Measurements from ENCODE around the gene FRMD5.
"Not testable (repeated sequence)": the region's sequence is repeated elsewhere in the genome, so short reads cannot be mapped to it uniquely, and the experiment has no call there.

Gene FRMD5

DNA sequence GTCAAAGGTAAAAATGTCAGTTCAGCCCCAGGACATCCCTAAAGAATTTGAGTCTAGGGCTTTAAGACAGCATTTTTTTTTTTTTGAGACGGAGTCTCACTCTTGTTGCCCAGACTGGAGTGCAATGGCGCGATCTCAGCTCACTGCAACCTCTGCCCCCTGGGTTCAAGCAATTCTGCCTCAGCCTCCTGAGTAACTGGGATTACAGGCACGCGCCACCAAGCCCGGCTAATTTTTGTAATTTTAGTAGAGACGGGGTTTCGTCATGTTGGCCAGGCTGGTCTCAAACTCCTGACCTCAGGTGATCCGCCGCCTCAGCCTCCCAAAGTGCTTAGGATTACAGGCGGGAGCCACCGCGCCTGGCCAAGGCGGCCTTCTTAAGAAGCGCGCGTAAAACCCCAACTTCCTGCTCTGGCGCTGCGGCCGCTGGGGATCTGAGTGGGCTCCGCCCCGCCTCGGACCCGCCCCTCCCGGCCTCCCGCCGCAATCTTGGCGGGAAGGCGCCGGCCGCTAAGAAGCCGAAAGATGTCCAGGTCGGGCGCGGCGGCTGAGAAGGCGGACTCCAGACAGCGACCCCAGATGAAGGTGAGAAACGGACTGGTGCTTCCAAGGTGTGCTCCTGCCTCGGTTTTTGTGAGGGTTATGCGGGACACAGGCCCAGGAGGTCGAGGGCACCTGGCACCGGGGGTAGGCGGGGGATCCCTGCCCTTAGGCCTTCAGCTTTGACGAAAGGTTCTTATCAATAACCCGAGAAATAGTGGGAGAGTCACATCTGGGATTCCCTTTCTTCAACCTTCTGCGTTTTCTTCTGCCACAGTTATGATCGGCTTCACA is 368.3 kb downstream of the FRMD5 start, which contains the start of gene WDR76:
TSS of gene WDR76 (plus strand) at position 495 of the 834 bp plus-strand sequence. CDS start at position 526, 31 bp downstream.
- peak; percentile 83 for DNase-seq

- no peak for DNase-seq
Observed at GRCh38 chr15:43826029-43826507, 369.0 kb downstream of the FRMD5 start.

- DNase-seq: not testable (repeated sequence)
Observed at GRCh38 chr15:43825305-43825704, 369.8 kb downstream of the FRMD5 start.

DNA sequence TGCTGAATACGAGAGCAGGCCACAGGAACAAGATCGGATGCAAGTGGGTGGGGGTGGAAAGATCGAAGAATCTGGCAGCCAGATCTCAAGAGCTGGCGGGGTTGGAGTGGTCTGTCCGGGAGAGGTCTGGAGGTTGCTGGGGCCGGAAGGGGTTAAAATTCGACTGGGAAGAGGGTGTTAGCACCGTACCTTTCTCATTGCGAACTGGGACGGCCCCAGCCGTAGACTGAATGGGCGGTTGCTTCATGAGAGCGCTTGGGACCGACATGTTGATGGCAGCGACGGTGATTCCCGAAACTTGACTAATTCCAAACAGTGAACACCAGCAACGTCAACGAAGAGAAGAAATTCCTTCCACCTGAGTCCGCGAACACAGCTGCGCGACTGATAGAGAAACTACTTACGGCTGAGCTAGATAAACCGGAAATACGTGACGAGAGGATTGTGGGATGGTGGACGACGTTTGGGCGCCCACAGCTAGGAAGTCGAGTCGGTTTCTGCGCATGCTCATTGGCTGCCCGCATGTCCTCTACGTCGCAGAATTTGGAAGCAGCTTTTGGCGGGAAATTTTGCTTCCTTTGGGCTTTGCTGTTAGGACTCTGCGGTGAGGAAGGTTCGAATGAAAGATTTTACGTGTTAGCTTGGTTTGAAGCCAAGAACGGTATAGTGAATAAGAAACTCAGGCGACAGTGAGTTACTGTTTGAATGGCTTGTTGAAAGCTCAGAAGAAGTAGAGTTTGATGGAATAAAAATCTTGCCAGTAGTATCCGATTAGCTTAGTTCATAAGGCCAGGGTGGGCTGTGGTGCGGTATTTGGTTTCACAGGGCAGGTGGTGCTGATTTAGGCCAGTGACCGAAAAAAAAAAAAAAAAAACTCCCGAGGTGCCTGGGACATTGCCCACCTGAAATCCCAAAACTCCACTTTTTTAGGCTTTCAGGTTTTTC is 370.5 kb downstream of the FRMD5 start, which contains the start of gene MFAP1:
TSS of gene MFAP1 (minus strand) at position 389 of the 945 bp plus-strand sequence. CDS start at position 268, 121 bp downstream.
- DNase-seq: peak; percentile 96

DNA sequence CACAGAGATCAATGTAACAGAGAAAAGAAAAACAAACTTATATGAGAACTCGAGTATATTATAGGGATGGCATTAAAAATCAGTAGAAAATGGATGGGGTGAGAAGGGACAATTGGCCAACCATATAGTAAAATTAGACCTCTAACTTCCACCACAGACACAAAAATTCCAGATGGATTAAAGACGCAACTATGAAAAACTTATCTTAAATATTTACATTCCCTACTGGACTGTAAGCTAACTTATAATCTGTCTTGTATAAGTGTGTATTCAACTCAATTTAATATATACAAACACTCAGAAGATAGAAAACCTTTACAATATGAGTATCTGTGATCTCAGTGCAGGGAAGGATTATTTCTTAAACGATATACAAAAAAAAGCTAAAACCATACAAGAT is 373.6 kb downstream of the FRMD5 start:
- DNase-seq: no peak
